Transverse colon (tissue), 4 donors: Measurements from ENCODE around the gene NOXO1. TPM values are rescaled to one million over a fixed set of nuclear protein-coding genes. Genes with fewer than 3 reads are reported as not detected.
"Not testable (repeated sequence)": the region's sequence is repeated elsewhere in the genome, so short reads cannot be mapped to it uniquely, and the experiment has no call there.

Experiments used
- DNase-seq: peaks from one replicate; pipeline ENCODE4 v3.0.0-alpha.2; 2019
- H3K27ac ChIP-seq, 4 donors: fragments of 200-600 bp; sonication (generic); 2 replicates each; pipeline ENCODE4 v1.5.1; 2016 to 2018; ENCODE audit warnings: inconsistent platforms in 4 of 4
- H3K27me3 ChIP-seq: fragments of 200-600 bp; sonication (generic); 2 replicates; pipeline ENCODE4 v1.5.1; 2017; ENCODE audit warnings: inconsistent platforms
- H3K36me3 ChIP-seq, 4 donors: fragments of 200-600 bp; sonication (generic); 2 replicates each; pipeline ENCODE4 v1.5.1; 2017 to 2019; ENCODE audit warnings: inconsistent platforms in 4 of 4
- H3K4me1 ChIP-seq, 4 donors: fragments of 200-600 bp; sonication (generic); 2 replicates each; pipeline ENCODE4 v1.5.1; 2017 to 2020; ENCODE audit warnings: inconsistent platforms in 4 of 4
- H3K4me3 ChIP-seq, 4 donors: fragments of 200-600 bp; sonication (generic); 1 replicate in 1 of 4; 2 replicates in 3 of 4; pipeline versions ENCODE4 v1.5.1 to v1.6.1; 2017 to 2019; ENCODE audit warnings: inconsistent platforms in 4 of 4
- H3K9me3 ChIP-seq, 2 donors: fragments of 200-600 bp; sonication (generic); 2 replicates each; pipeline ENCODE4 v1.5.1; 2017 to 2019; ENCODE audit warnings: inconsistent platforms in 2 of 2
- CTCF ChIP-seq, 5 experiments: fragments of 200-600 bp in 3 of 5; fragments of 450-650 bp in 2 of 5; sonication (generic) in 3 of 5; IDR thresholded peaks; 1 replicate in 2 of 5; 2 replicates in 3 of 5; pipeline ENCODE4 v1.5.1; 2016 to 2017; ENCODE audit warnings: antibody characterized with exemption in 5 of 5, inconsistent platforms in 3 of 5, mild to moderate bottlenecking in 2 of 5, moderate library complexity in 1 of 5
- EP300 ChIP-seq: sonication (generic); formaldehyde crosslinking; IDR thresholded peaks from one replicate; pipeline ENCODE4 v1.6.1; 2017; ENCODE audit warnings: antibody characterized with exemption, low read depth
- POLR2A ChIP-seq: fragments of 450-650 bp; IDR thresholded peaks from one replicate; pipeline ENCODE4 v1.6.1; 2016; ENCODE audit warnings: antibody characterized with exemption, mild to moderate bottlenecking, moderate library complexity
- POLR2AphosphoS5 ChIP-seq, 3 donors: sonication (generic); formaldehyde crosslinking; IDR thresholded peaks; one replicate each; pipeline ENCODE4 v1.6.1; 2016; ENCODE audit warnings: antibody characterized with exemption in 3 of 3
- WGBS, 2 donors: methylation state at CpG; one replicate each; pipeline ENCODE4 v1.1.5; 2018; ENCODE audit warnings: low coverage in 1 of 2; 5-methylcytosine and 5-hydroxymethylcytosine counted together
- in situ Hi-C, 4 donors: fragments of 200-750 bp; cut with MboI; loops; one replicate each; pipeline versions ENCODE4 v1.15.0 to v1.15.1; 2017; ENCODE audit warnings: low sequenced_read_pairs in 3 of 4, low pct_ligation_motif_present in 1 of 4, low pct_unique_long_range_greater_than_20kb in 1 of 4
- intact Hi-C: fragments of 100-400 bp; cut with DNase I; formaldehyde crosslinking; loops from one replicate; pipeline ENCODE4 v1.15.1; 2023; ENCODE audit warnings: low total_unique reads
- total RNA-seq, 4 donors: library from RNA; depleted of rRNA; stranded (reverse); fragments of >200 nt; gene quantifications; one replicate each; pipeline ENCODE4 v1.1.0, GENCODE V29; 2016

Gene NOXO1
- total RNA-seq, 4 donors from 2014 or later: 4.2 to 29.8 (median 19.4) TPM

- no peaks in the 10 kb centered on the region for H3K9me3 ChIP-seq
- intact Hi-C loops (no loop called here), in situ Hi-C loops (no loop called here)
- peaks cover 0 to 16% (median 6%) of the 10 kb centered on the region in 4 donors for H3K36me3 ChIP-seq
- WGBS, 2 donors: 18% methylated on average over 24 of the region's 24 CpGs; no CpG with 5 or more reads in 1 of the 2 donors
- peak overlapping the region; percentile 96 to 99 (median 98) for H3K27ac ChIP-seq
- no peaks in the 10 kb centered on the region for H3K27me3 ChIP-seq
- no peak for DNase-seq
- TF ChIP-seq POLR2AphosphoS5 (IDR thresholded peaks at IDR 0.05) (peak in 1 of 3 donors; percentile 3), POLR2A (no peak)
- peaks cover 5 to 36% (median 29%) of the 10 kb centered on the region in 4 donors for H3K4me1 ChIP-seq
- H3K4me3 ChIP-seq: peak overlapping the region; percentile 76 to 99 (median 90)
Observed at GRCh38 chr16:1965396-1966001, 15.8 kb downstream of the NOXO1 start.

DNA sequence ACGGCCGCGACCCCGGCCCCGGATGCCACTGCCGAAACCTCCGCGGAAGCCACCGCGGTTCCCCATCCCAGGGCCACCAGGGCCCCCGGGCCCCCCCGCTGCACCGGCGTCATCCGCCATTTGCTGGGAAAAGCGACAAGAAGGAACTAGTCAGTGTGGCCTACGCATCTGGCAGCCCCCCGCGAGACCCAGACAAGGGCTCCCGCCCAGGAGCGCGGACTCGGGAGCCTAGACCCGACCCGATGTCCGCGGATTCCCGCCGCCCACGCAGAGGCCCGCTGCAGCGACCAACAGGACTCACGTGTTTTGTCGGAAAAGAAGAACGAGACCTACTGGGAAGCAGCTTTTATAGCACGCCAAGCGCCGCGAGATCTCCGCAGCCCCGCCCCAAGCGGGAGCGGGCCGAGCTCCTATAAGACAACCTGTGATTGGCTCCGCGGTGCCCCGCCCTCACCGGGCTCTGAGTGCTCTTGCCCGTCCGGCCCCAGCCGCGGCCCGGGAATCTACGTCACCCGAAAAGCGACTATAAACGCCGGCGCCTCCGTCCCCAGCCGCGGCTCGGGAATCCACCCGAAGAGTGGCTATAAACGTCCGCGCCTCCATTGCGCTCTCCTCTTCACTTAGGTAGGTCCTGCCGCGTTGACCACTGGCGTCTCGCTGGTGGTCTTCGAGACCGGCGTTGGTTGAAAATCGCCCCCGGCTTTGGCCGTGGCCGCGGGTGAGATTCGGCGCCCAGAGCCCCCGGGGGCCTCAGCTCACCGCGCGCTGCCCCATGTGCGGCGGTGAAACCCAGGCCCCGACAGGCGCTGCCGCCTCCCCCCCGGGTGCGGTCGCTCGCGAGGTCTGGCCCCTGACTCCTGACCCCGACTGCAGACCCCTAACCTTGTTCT is 16.5 kb downstream of the NOXO1 start, which contains the start of gene RPS2:
TSS of gene RPS2 (minus strand) at position 321 of the 890 bp plus-strand sequence. CDS start at position 120, 201 bp downstream.
- TF ChIP-seq CTCF (IDR thresholded peaks at IDR 0.05) (peak in 1 of 5 experiments; percentile 11), POLR2AphosphoS5 (IDR thresholded peaks at IDR 0.05) (peak; percentile 97 to 100 (median 99)), EP300 (no peak), POLR2A (peak; percentile 99)
- Histone ChIP-seq H3K27me3 (no peaks in the 10 kb centered on the region), H3K9me3 (no peaks in the 10 kb centered on the region), H3K4me1 (peaks cover 8 to 44% (median 35%) of the 10 kb centered on the region in 4 donors), H3K27ac (peak within 1 kb of the TSS; percentile 96 to 99 (median 98)), H3K4me3 (peak within 1 kb of the TSS; percentile 84 to 99 (median 90)), H3K36me3 (peaks cover 0 to 16% (median 6%) of the 10 kb centered on the region in 4 donors)
- 0% methylated on average over 35 of the region's 97 CpGs; no CpG with 5 or more reads in 1 of the 2 donors for WGBS, 2 donors
- intact Hi-C loops (no loop called here), in situ Hi-C loops (no loop called here)
- DNase-seq: peak; percentile 99

DNA sequence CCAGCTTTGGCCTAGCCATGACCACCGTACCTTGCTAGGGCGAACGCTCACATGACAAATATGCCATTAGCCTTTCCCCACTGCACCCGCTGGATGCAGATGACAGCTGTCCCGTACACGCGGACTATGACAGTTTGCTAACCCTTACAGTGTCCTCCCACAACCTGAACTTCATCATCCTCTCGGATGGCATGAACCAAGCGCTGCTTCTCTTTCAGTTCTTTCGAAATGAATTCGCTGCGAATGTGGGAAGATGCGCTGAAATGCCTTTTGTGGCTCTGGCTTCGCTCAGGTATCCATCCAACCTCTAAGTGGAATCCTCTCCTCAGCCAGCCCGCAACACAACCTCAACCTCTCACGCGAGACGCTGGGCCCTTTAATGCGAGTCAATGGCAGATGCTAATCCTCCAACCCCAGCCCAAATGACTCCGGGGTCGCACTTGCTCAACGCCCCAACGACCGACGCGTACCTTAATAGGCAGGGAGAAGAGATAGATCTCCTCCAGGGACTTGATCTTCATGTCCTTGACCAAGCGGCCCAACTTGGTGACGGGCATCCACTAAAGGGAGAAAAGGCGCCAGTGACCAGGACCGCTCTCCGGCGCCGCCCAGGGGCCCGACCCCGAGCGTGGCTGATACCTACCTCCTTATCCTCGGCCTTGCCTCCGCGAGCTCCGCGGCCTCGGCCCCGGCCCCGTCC is 17.3 kb downstream of the NOXO1 start:
- Histone ChIP-seq H3K27me3 (no peaks in the 10 kb centered on the region), H3K27ac (peak overlapping the region; percentile 96 to 99 (median 98)), H3K4me1 (peaks cover 8 to 46% (median 37%) of the 10 kb centered on the region in 4 donors), H3K36me3 (peaks cover 0 to 16% (median 6%) of the 10 kb centered on the region in 4 donors), H3K9me3 (no peaks in the 10 kb centered on the region), H3K4me3 (peak overlapping the region; percentile 84 to 99 (median 90))
- in situ Hi-C loops: no loop called here
- 6 to 20% methylated on average over 1 to 39 of the region's 44 CpGs for WGBS, 2 donors
- no peak for DNase-seq
- intact Hi-C loops: no loop called here
- TF ChIP-seq EP300 (no peak), CTCF (IDR thresholded peaks at IDR 0.05) (peak in 1 of 5 experiments; percentile 1)

DNA sequence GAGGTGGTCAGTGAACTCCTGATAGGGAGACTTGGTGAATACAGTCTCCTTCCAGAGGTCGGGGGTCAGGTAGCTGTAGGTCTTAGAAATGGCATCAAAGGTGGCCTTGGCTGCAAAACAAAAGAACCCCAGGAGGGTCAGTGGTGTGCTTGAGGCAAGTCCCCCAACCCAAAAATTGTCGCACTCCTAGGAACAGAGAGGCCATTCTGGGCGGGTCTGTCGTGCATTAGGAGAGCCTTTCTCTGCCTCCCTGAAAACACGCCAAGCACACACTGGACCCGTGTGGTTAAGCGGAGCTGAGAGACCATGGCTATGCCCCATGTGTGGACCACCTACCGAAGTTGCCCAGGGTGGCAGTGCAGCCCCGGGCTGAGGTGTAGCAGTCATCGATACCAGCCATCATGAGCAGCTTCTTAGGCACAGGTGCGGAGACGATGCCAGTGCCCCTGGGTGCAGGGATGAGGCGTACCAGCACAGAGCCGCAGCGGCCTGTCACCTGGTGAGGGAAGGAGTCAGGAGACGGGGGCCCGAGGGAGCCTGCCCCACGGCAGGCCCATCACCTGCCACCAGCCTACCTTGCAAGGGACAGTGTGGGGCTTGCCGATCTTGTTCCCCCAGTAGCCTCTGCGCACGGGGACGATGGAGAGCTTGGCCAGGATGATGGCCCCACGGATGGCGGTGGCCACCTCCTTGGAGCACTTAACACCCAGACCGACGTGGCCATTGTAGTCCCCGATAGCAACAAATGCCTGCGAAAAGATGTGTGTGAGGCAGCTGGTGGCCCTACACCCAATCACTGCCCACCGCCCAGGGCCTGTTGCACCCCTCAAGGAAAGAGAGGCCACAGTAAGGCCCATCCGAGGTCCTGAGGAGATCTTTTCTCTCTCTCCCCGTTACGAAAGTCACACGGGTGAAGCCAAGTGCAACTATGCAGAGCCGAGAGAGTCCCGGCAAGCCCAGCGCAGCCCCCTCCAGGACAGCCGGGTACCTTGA is 18.8 kb downstream of the NOXO1 start:
- Histone ChIP-seq H3K36me3 (peaks cover 0 to 16% (median 6%) of the 10 kb centered on the region in 4 donors), H3K4me1 (peaks cover 8 to 50% (median 41%) of the 10 kb centered on the region in 4 donors), H3K27ac (peak overlapping the region in 3 of 4 donors; percentile 25 to 99 (median 99))
- H3K27me3 ChIP-seq, H3K4me3 ChIP-seq, intact Hi-C loops, DNase-seq, H3K9me3 ChIP-seq, in situ Hi-C loops: not testable (repeated sequence)
- 81% methylated on average over 34 of the region's 37 CpGs; no CpG with 5 or more reads in 1 of the 2 donors for WGBS, 2 donors
